Right lobe of liver (tissue), 4 donors: ENCODE measurements around the gene FLNB.

Experiments
- POLR2A ChIP-seq: fragments of 450-650 bp; IDR thresholded peaks from one replicate; pipeline ENCODE4 v1.6.1; 2017; ENCODE audit warnings: antibody characterized with exemption, mild to moderate bottlenecking
- TF ChIP-seq, protein P1 (sequence below), 4 donors: fragments of 200-600 bp in 3 of 4; fragments of 450-650 bp in 1 of 4; IDR thresholded peaks; one replicate each; pipeline versions ENCODE4 v1.5.1 to v1.8.0; 2016 to 2022; ENCODE audit warnings: antibody characterized with exemption in 4 of 4, mild to moderate bottlenecking in 2 of 4
- donor health status: DM: no; HTN: no; CAD: no.
- donor health status: DM: no; HTN: no; CAD: no.
- donor health status: DM: no; HTN: yes; CAD: no.

DNA sequence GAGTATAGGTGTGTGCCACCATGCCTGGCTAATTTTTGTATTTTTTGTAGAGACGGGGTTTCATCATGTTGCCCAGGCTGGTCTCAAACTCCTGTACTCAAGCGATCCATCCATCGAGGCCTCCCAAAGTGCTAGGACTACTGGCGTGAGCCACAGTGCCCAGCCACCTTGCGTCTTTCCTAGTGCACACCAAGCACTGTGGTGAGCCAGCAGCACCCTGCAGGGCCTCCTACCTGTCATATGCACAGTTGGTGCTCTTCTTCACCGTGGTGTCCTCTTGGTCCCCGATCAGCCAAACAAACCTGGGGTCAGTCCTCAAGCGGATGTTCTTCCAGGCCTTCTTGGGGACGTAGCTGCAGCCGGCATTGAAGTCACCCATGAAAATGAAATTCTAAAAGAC is 189.4 kb downstream of the FLNB start:
- TF ChIP-seq, protein P1, sequence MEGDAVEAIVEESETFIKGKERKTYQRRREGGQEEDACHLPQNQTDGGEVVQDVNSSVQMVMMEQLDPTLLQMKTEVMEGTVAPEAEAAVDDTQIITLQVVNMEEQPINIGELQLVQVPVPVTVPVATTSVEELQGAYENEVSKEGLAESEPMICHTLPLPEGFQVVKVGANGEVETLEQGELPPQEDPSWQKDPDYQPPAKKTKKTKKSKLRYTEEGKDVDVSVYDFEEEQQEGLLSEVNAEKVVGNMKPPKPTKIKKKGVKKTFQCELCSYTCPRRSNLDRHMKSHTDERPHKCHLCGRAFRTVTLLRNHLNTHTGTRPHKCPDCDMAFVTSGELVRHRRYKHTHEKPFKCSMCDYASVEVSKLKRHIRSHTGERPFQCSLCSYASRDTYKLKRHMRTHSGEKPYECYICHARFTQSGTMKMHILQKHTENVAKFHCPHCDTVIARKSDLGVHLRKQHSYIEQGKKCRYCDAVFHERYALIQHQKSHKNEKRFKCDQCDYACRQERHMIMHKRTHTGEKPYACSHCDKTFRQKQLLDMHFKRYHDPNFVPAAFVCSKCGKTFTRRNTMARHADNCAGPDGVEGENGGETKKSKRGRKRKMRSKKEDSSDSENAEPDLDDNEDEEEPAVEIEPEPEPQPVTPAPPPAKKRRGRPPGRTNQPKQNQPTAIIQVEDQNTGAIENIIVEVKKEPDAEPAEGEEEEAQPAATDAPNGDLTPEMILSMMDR (IDR thresholded peaks at IDR 0.05), result no peak
- TF ChIP-seq POLR2A, result no peak
